Raji (cell line): ENCODE results near the gene KCNN3.

Source experiments
- POLR2A ChIP-seq: IDR thresholded peaks from 2 replicates; pipeline ENCODE4 v1.6.1; 2011; ENCODE audit warnings: low read depth, low read length, control low read depth; ENCODE audit not compliant: insufficient read depth

The KCNN3 gene

GRCh38 chr1:154682254-154682653 lies 187.8 kb downstream of the KCNN3 start:
- TF ChIP-seq POLR2A: no peak

- peak; percentile 55; the same call in 1 of the 2 replicates for TF ChIP-seq POLR2A
These were observed 198.7 kb downstream of the KCNN3 start for GRCh38 chr1:154671412-154671811.

- no peak for TF ChIP-seq POLR2A
These were observed 200.4 kb downstream of the KCNN3 start for GRCh38 chr1:154669464-154670282.

GRCh38 chr1:154666051-154666790 lies 203.9 kb downstream of the KCNN3 start:
- no peak for TF ChIP-seq POLR2A

GRCh38 chr1:154664331-154665002 lies 205.6 kb downstream of the KCNN3 start:
- no peak for TF ChIP-seq POLR2A

- no peak for TF ChIP-seq POLR2A
These were observed 206.5 kb downstream of the KCNN3 start for GRCh38 chr1:154663471-154664060.

- no peak for TF ChIP-seq POLR2A
These were observed 209.0 kb downstream of the KCNN3 start for GRCh38 chr1:154661110-154661509.

- no peak for TF ChIP-seq POLR2A
These were observed 210.1 kb downstream of the KCNN3 start for GRCh38 chr1:154659823-154660592.

- no peak for TF ChIP-seq POLR2A
These were observed 212.5 kb downstream of the KCNN3 start for GRCh38 chr1:154657556-154657955.

- no peak for TF ChIP-seq POLR2A
These were observed 217.2 kb downstream of the KCNN3 start for GRCh38 chr1:154652893-154653292.
